Left ventricle myocardium superior (tissue), 1 donor: ENCODE data around the gene KLHL2. TPM values are rescaled to one million over a fixed set of nuclear protein-coding genes. Genes with fewer than 3 reads are reported as not detected.
"Not testable (repeated sequence)": the region's sequence is repeated elsewhere in the genome, so short reads cannot be mapped to it uniquely, and the experiment has no call there.

Experiments
- ATAC-seq: fragments of 200-7000 bp; cut with Tn5 transposase; one replicate; pipeline ENCODE4 v1.9.1; 2020; ENCODE audit warnings: mild to moderate bottlenecking, moderate library complexity
- DNase-seq: peaks from one replicate; pipeline ENCODE4 v3.0.0-alpha.2; 2020
- intact Hi-C: fragments of 100-400 bp; cut with micrococcal nuclease; formaldehyde crosslinking; loops from one replicate; pipeline ENCODE4 v1.11.0; 2022
- total RNA-seq: library from RNA; stranded (reverse); fragmentation: NEBNext Ultra II Directional; extraction: Animal tissue kit (Norgen Biotek cat#: 25700); gene quantifications from one replicate; pipeline ENCODE4 v1.2.1, GENCODE V29; 2021
- donor health status: DM: no; HTN: yes; CAD: no; lungs with severe emphysema.

The KLHL2 gene
- total RNA-seq, 1 donor from 2014 or later = 7.4 TPM

DNA sequence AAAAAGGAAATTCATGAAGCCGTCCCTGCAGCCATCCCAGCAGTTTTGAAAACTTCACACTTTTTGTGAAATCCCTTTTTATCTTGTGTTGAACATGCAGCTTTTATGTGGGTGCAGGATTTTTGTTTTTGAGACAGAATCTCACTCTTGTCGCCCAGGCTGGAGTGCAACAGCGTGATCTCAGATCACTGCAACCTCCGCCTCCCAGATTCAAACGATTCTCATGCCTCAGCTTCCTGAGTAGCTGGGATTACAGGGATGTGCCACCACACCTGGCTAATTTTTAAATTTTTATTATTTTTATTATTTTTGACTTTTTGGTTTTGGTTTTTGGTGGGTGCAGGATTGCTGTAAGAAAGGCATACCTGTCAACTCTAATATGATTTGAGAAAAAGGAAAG is 112.1 kb downstream of the KLHL2 start:
- intact Hi-C loops = no loop called here
- ATAC-seq = no peak
- DNase-seq = no peak

DNA sequence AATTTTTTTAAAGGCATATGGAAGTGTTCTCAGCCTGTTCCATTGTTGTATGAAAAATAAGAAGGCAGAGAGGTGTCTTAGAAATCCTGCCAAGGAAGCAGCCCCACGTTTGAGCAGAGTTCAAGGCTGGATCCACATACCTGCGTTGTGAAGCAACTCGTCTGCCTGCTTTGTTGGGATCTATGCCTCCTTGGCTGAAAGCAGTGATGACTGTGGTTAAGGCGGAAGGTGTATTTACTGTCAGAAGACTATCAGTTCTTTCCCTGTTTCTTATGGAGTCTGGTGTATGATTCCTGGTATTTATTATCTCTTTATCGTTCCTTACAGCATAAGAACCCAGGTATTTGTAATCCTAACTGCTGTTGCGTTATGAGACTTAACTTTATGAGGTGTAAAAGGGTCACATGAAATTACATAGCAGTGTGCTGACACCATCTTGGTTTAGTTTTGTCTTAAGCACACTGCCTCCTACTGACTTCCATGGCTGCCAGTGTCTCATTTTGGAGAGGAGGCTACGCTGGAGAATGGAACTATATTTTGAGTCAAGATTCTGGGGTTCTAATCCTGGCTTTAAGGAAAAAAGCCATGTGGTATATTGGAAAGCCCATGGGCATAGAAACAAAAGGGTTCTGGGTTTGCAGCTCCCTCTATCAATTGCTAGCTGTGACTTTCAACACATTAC is 117.0 kb downstream of the KLHL2 start:
- ATAC-seq (no peak), DNase-seq (no peak)
- intact Hi-C loops = no loop called here

DNA sequence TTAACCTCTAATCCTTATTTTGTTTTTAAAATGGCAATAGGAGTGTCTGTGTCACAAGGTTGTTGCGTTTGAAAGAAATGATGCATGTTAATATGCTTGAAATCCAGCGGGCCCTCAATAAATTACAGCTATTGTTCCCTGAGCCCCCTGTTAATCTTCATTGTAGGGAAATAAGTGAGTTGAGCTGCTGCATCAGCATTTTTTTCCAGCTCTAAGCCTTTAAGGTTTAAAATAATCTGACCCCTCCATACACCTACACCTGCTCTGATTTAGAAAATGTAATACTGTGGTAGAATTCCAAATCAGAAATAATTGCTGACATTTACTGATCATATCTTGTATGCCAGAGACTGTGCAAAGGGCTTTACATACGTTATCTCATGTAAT is 117.5 kb downstream of the KLHL2 start:
- no peak for DNase-seq
- intact Hi-C loops = no loop called here
- no peak for ATAC-seq

DNA sequence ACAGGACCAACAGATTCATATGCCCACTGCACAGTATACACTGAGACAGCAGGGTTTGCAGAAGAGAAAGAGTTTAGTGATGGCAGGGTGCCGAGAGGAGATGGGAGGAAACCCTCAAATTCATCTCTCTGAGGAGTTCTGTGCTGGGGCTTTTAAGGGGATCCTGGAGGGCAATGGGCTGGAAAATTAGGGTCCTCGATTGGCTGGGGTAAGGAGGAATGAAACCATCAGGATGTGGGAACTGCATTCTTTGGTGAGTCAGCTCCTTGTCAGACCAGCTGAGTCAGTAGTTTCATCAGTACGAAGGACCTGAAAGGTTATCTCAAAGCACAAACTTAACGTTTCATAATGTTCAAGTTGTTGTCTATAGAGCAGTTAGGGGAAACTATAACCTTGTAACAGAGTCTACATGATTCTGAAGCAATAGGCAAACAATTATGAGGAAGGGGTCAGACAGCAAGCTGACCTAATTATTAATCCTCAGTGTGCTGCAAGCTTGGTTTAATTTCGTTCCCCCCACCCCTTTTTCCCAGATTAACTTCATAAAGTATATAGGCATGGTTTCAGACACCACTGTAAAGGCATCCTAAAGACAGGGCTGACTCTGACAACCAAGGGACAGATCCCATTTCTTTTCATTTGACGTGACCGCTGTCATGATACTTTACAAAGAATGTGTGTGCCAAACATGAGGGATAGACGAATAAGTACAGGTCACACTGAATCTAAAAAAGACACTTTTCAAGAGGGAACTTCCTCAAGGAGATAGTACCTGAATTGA is 118.6 kb downstream of the KLHL2 start:
- ATAC-seq (no peak), DNase-seq (no peak)
- intact Hi-C loops = no loop called here

DNA sequence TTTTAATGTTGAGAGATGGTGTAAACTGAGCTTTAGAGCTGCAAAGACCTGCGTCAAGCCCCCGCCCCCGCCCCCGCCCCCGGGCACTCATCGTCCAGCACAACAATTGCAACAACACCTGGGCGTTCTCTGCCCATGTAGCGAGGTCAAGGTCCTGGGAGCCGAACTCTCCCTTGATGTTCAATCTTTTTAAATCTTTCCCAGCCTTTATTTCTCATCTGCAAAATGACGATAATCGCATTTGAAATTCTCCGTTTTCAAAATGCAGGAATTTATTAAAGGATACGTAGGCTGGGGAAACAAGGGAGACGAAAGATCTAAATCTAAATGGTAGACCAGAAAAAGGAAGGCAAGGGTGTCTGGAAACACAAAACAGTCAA is 119.5 kb downstream of the KLHL2 start:
- no peak for ATAC-seq
- DNase-seq = peak; percentile 29
- intact Hi-C loops = no loop called here

DNA sequence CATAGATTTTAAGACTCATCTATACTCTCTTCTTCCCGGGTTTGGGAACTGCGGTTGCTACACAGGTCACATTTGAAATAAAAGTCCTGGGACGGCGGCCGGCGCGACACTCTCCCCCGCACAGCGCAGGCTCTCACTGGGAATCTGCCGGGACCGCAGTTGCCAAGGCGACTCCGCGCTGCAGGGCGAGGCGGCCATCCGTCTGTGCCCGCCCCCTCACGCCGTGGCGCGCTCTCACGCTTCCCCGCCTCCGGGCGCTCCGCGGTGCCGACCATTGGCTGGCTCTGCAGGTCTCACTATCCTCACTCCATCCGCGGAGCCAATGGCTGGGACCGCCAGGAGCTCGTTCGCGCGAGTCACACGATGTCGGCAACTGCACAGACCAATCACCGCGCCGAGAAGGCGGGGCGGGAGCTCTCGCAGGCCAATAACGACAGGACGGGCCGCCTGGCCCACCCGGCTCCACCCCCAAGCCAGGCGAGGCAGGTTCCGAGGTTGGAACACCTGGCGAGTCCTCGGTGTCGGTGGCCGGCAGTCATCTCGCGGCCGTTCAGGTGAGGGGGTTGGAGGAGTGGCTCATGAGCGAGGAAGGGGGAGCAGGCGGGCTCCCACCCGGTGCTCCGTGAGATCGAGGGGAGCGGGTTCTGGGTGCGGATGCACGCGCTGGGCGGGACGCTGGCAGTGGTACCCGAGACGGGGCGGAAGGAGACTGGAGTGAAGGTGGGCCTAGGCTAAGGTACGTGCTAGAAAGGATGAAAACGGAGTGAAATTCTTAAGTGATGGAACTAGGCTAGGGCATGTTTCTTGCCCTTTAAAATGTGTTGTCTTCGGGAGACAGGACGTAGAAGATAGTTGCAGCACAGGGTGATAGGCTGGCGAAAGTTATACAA is 120.1 kb downstream of the KLHL2 start, which contains the start of gene MSMO1:
TSS of gene MSMO1 (plus strand) at position 459 of the 890 bp plus-strand sequence. CDS start 5,702 bp downstream, outside the sequence.
- peak; percentile 100 for ATAC-seq
- DNase-seq = peak; percentile 100
- intact Hi-C loops = no loop called here

DNA sequence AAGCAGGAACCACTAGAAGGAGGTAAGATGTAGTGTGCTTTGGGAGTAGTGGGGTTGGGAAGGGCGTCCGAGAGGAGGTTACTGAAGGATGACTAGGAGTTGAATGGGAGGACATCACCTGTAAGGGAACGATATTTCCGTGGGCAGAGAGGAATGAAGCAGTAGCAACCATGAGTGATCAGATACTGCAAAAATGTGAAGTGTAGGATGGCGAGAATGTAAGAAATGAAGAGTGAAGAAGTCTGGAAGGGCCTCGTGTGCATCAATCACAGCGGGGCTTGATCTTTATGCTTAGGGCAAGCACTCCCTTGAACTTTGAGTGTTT is 120.7 kb downstream of the KLHL2 start:
- intact Hi-C loops = no loop called here
- no peak for DNase-seq
- ATAC-seq = no peak

DNA sequence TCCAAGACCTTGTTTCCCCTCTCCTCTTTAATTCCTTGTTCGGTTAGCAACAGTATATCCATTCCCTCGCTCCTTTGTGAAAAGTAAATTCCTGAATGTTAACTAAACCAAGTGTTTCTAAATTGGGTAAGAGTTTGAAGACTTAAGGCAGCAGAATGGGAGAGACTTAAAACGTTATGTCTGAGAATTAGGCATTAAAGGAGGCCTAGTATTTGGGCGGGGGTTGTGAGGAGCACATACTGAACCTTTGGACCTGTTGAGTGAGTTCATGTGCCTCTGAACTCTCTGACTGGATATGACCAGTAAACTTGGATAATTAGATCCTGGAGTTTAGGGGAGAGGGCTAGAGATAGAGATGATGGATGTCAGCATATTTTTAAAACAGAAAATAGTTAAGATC is 121.3 kb downstream of the KLHL2 start:
- intact Hi-C loops = no loop called here
- no peak for ATAC-seq
- no peak for DNase-seq

DNA sequence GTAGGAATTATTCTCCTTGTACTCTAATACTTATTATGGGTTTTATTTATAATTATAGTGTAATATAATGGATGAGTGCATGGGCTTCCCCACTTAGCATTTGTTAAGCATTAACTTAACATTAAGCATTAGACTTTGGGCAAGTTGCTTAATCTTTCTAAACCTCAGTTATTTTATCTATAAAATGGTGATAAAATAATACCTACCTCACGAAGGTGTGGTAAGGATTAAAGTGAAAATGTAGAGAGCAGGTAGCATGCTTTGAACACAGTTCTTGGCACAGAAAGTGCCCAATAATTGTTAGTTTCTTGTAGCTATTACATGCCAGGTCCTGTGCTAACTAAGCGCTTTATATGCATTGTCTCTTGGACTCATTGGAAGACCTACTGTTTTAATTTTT is 122.7 kb downstream of the KLHL2 start:
- intact Hi-C loops = no loop called here
- DNase-seq = no peak
- ATAC-seq = no peak

DNA sequence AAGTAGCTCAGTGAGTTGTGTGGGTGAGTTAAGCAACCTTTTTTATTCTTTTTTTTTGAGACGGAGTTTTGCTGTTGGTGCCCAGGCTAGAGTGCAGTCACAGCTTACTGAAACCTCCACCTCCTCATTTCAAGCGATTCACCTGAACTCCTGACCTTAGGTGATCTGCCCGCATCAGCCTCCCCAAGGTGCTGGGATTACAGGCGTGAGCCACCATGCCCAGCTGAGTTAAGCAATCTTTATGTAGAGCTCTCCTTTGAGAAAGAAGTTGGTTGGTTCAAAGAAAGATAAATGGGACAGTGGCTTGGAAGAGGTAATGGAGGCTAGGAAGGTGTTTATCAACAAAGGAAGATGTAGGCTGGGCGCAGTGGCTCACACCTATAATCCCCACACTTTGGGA is 123.3 kb downstream of the KLHL2 start:
- no peak for ATAC-seq
- DNase-seq = no peak
- intact Hi-C loops = no loop called here

DNA sequence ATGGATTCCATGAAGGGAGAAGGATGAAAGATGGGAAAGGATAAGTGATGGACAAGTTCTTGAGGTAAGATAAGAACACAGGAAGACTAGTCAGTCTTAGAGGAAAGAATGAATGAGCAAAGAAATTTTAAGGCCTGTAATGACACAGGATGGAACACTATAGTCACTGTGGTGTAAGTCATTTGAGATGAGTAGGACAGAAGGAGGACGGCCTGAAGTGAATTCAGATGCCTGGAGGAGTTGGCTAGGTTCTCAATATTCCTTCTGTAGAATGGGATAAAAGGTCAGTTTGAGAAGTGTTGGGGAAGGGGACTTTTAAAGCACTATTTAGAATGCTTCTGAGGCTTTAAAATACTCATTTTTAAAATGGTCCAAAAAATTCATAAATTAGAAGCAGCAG is 124.0 kb downstream of the KLHL2 start:
- ATAC-seq (no peak), DNase-seq (no peak)
- intact Hi-C loops = no loop called here

DNA sequence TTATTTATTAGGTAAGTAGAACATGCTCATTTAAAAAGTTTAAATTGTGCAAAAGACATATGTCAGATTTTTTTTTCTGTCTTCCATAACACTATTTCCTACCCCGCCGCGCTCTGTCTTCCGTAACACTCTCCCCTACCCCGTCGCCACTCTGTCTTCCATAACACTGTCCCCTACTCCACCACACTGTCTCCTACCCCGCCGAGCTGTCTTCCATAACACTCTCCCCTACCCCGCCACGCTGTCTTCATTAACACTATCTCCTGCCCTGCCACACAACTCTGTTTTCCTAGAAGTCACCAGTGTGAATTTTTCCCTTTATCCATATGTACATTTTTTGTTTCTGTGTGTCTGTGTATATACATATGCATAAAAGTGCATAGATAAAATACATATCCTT is 124.5 kb downstream of the KLHL2 start:
- ATAC-seq = no peak

DNA sequence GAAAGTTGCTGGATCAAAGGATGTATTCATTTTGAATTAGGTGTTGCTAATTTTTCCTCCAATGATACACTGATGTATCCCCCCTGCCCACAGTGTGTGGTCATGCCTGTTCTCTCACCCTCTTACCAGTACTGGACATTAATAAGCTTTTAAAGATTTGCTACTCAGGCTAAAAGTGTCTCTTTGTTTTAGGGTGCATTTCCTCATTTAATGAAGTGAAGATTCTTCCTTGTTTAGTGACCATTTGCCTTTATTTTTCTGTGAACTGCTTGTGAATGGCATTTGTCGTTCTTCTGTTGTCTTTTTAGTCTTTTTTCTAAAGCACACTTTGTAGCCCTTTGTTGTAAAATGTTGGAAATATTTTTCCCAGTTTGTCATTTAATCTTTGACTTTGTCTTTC is 125.1 kb downstream of the KLHL2 start:
- intact Hi-C loops = no loop called here
- ATAC-seq = no peak
- no peak for DNase-seq

More for the DNA sequence above, 124.5 kb downstream of the KLHL2 start:
- intact Hi-C loops = no loop called here
- no peak for DNase-seq

DNA sequence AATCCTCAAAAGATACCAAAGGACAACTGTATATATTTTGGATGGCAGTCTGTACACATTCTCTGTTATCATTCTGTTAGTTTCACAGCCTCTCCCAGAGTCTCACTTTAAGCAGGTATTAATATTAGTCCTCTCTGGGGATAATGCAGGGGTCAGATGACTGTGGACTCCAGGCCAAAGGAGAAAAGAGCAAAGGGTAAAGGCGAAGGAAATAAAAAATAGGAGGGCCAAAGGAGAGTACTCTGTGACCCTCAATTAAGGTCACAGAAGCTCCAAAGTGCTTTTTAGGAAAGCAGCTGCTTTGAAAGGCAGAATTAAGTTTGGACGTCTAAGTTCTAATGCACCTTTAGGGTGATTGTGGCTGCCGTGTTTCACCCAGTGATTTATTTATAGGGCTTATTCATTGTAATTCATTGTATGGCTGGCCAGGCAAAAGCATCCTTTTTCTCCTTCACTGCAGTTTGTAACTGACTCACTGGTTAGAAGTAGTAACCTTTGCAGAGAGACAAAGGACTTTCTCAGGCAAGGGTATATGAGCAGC is 127.9 kb downstream of the KLHL2 start:
- DNase-seq (no peak), ATAC-seq (no peak)
- intact Hi-C loops = no loop called here

DNA sequence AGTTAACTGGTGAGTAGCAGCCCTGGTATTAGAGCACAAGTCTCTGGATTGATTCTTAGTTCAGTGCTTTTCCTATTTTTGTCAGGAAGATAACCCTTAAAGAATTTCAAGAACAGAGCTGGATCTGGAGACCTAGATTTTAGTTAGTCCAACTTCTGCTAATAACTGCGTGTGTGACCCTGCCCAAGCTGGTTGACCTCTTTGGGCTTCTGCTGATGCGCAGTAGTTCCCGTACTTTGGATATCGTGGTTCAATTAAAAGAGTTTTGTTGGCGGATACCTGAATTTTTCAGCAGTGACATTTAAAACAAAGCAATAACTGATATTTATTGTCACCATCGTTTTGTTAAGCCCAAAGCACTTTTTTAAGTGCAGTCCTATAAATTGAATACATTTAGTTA is 129.4 kb downstream of the KLHL2 start:
- intact Hi-C loops = no loop called here
- DNase-seq = no peak
- ATAC-seq = no peak

DNA sequence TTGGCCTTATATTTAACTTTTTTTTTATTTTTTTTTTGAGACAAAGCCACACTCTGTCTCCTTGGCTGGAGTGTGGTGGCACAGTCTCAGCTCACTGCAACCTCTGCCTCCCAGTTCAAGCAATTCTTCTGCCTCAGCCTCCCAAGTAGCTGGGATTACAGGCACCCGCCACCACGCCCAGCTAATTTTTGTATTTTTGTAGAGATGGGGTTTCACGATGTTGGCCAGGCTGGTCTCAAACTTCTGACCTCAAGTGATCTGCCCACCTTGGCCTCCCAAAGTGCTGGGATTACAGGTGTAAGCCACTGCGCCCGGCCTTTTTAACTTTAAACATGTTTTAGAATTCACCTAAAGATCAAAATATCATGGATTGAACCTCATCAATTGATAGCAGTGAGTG is 135.0 kb downstream of the KLHL2 start:
- not testable (repeated sequence) for ATAC-seq, DNase-seq
- intact Hi-C loops = loop anchor here (10.0 kb wide), 1 partner anchor 208 kb away; no protein-coding TSS in a partner anchor

DNA sequence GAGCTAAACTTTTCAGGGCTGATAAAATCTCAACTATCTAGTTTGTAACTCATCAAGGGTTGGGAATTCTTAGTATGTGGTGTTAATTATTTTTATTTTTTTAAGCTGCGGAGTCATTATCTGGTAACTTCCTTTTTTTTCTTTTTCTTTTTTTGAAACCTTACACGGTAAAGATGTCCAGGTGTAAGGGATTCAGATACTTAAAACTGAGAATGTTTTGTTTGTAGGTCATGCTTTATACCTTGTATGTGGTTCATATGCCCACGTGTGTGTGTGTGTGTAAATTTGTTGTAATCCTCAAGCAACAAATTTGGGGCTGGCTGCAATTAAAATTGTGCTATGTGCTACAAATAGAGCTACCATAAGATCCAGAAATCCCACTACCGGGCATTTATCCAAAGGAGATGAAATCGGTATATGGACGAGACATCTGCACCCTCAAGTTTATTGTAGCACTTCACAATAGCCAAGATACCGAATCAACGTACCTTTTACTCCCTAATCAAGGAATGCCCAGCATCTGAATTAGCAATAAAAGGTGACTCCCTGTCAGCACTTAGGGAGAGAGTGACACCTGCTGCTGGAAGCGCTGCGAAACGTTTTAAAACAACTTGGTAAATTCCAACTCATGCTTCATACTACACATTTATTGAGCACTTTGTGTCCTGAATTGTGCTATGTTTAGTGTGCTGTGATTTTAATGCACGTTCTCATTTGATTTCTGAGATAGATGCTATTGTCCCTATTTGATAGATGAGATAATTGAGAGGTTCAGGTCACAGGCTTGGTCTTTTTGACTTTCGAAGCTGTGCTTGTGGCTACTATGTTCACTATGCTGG is 136.2 kb downstream of the KLHL2 start:
- DNase-seq (peak; percentile 29), ATAC-seq (no peak)
- intact Hi-C loops = loop anchor here (10.0 kb wide), 1 partner anchor 209 kb away; no protein-coding TSS in a partner anchor

DNA sequence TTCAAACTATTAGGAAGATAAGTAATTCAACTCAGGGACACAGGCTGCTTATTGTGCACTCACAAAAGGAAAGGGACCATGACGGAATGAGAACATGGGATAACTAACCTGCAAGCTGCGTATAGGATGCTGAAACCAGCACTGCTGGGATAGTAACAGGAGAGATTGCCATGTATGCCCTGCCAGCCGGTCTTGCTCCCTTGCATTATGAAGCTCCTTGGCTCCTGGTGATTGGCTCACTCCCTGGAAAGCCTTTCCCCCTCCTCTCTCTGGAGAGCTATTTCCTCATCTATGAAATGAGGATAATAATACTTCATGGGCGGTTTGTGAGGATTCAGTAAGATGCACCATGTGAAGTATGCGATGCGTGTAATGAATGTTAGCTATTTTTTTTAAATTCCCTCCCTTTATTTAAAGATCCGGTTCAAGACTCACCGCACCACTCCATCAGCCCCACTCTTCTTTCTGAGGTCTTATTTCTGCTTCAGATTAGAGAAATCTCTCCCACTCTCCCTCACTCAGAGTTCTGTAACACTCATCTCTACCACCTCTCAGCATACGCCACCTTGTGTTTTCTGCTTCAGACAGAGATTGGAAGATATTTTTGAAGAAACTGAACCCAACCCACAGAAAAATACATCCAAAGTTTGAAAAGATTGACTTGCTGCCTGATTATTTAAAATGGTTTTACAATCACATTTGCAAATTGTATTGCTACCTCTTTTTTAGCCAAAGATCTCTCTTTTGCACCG is 138.5 kb downstream of the KLHL2 start:
- ATAC-seq (no peak), DNase-seq (no peak)
- intact Hi-C loops = loop anchor here (10.0 kb wide), 1 partner anchor 211 kb away; no protein-coding TSS in a partner anchor
